HEK293 (cell line): ENCODE results near the gene AFG1L.

ENCODE experiments used
- CTCF ChIA-PET: fragments of 350-600 bp; formaldehyde crosslinking; extraction: SDS; loops from one replicate; lab custom pipeline; 2021; ENCODE audit warnings: antibody characterized with exemption; lab: Yijun Ruan, JAX
- POLR2A ChIA-PET: fragments of 300-600 bp; formaldehyde crosslinking; extraction: SDS; loops from one replicate; lab custom pipeline; 2020; ENCODE audit warnings: antibody characterized with exemption, inconsistent platforms; lab: Yijun Ruan, JAX
- H3K27ac ChIP-seq: fragments of 200-500 bp; sonication (Bioruptor generic); 2 replicates; pipeline ENCODE4 v1.5.1; 2014; ENCODE audit warnings: low read depth, low read length, control low read depth, inconsistent platforms; ENCODE audit errors: extremely low read depth
- H3K36me3 ChIP-seq, 2 experiments: fragments of 200-500 bp in 1 of 2; sonication (Bioruptor generic) in 1 of 2; 1 replicate in 1 of 2; 2 replicates in 1 of 2; pipeline ENCODE4 v1.5.1; 2014 to 2017; ENCODE audit warnings: inconsistent platforms in 2 of 2, low read length in 2 of 2; ENCODE audit not compliant: control insufficient read depth in 2 of 2, insufficient read depth in 1 of 2
- H3K4me1 ChIP-seq: fragments of 200-500 bp; sonication (Bioruptor generic); 2 replicates; pipeline ENCODE4 v1.5.1; 2014; ENCODE audit warnings: mild to moderate bottlenecking, low read length, inconsistent platforms; ENCODE audit not compliant: control insufficient read depth, insufficient read depth
- H3K4me3 ChIP-seq: 2 replicates; pipeline ENCODE4 v1.5.1; 2011; ENCODE audit warnings: low read depth, mild to moderate bottlenecking, control low read depth, low read length, moderate library complexity
- H3K9me3 ChIP-seq: fragments of 200-500 bp; sonication (Bioruptor generic); 2 replicates; pipeline ENCODE4 v1.5.1; 2014; ENCODE audit warnings: low read depth, low read length, inconsistent platforms; ENCODE audit not compliant: control insufficient read depth, insufficient read depth
- BCL11A ChIP-seq: fragments of 450-650 bp; formaldehyde crosslinking; IDR thresholded peaks from 2 replicates; pipeline ENCODE4 v1.5.1; 2016; ENCODE audit warnings: low read depth, missing biosample characterization, missing genetic modification characterization
- REST ChIP-seq: fragments of 450-650 bp; formaldehyde crosslinking; IDR thresholded peaks from 2 replicates; pipeline ENCODE4 v1.5.1; 2016; ENCODE audit warnings: missing biosample characterization, missing genetic modification characterization
- SP3 ChIP-seq: fragments of 450-650 bp; formaldehyde crosslinking; IDR thresholded peaks from 2 replicates; pipeline ENCODE4 v1.5.1; 2016; ENCODE audit warnings: missing biosample characterization, missing genetic modification characterization
- YY1 ChIP-seq: fragments of 450-650 bp; formaldehyde crosslinking; IDR thresholded peaks from 2 replicates; pipeline ENCODE4 v1.5.1; 2018; ENCODE audit warnings: missing biosample characterization, missing genetic modification characterization
- ZBTB48 ChIP-seq: fragments of 450-650 bp; formaldehyde crosslinking; IDR thresholded peaks from 2 replicates; pipeline ENCODE4 v1.5.1; 2016; ENCODE audit warnings: missing biosample characterization, missing genetic modification characterization
- ZBTB7A ChIP-seq: fragments of 450-650 bp; formaldehyde crosslinking; IDR thresholded peaks from 2 replicates; pipeline ENCODE4 v1.5.1; 2016; ENCODE audit warnings: low read depth, missing biosample characterization, missing genetic modification characterization
- ZNF155 ChIP-seq: fragments of 450-650 bp; formaldehyde crosslinking; IDR thresholded peaks from 2 replicates; pipeline ENCODE4 v1.5.1; 2016; ENCODE audit warnings: missing biosample characterization, missing genetic modification characterization
- ZNF16 ChIP-seq: fragments of 450-650 bp; formaldehyde crosslinking; IDR thresholded peaks from 2 replicates; pipeline ENCODE4 v1.5.1; 2016; ENCODE audit warnings: low read depth, missing biosample characterization, missing genetic modification characterization
- ZNF544 ChIP-seq: fragments of 450-650 bp; formaldehyde crosslinking; IDR thresholded peaks from 2 replicates; pipeline ENCODE4 v1.5.0; 2017; ENCODE audit warnings: missing biosample characterization, missing genetic modification characterization
- ZNF610 ChIP-seq: fragments of 450-650 bp; formaldehyde crosslinking; IDR thresholded peaks from 2 replicates; pipeline ENCODE4 v1.5.1; 2016; ENCODE audit warnings: missing biosample characterization, missing genetic modification characterization, borderline replicate concordance
- ZNF654 ChIP-seq: fragments of 450-650 bp; formaldehyde crosslinking; IDR thresholded peaks from 2 replicates; pipeline ENCODE4 v1.5.1; 2016; ENCODE audit warnings: low read depth, missing biosample characterization, missing genetic modification characterization
- ZNF76 ChIP-seq: fragments of 450-650 bp; formaldehyde crosslinking; IDR thresholded peaks from 2 replicates; pipeline ENCODE4; 2016; ENCODE audit warnings: low read depth, missing biosample characterization, missing genetic modification characterization, borderline replicate concordance
- ZNF768 ChIP-seq: fragments of 450-650 bp; formaldehyde crosslinking; IDR thresholded peaks from 2 replicates; pipeline ENCODE4 v1.5.1; 2018; ENCODE audit warnings: missing biosample characterization, mild to moderate bottlenecking, missing genetic modification characterization
- ZNF837 ChIP-seq: fragments of 450-650 bp; formaldehyde crosslinking; IDR thresholded peaks from 2 replicates; pipeline ENCODE4 v1.5.1; 2016; ENCODE audit warnings: missing biosample characterization, missing genetic modification characterization
- ZSCAN23 ChIP-seq: fragments of 450-650 bp; formaldehyde crosslinking; IDR thresholded peaks from 2 replicates; pipeline ENCODE4 v1.5.1; 2016; ENCODE audit warnings: missing biosample characterization, missing genetic modification characterization
- TF ChIP-seq, protein P1 (sequence below): fragments of 450-650 bp; formaldehyde crosslinking; IDR thresholded peaks from 2 replicates; pipeline ENCODE4 v1.5.1; 2017; ENCODE audit warnings: missing biosample characterization, missing genetic modification characterization
- TF ChIP-seq, protein P2 (sequence below): fragments of 450-650 bp; formaldehyde crosslinking; IDR thresholded peaks from 2 replicates; pipeline ENCODE4 v1.5.1; 2016; ENCODE audit warnings: missing biosample characterization, missing genetic modification characterization

Gene AFG1L

GRCh38 chr6:108247965-108248536, 46.8 kb upstream of the AFG1L start (continued):
- TF ChIP-seq, protein P1, sequence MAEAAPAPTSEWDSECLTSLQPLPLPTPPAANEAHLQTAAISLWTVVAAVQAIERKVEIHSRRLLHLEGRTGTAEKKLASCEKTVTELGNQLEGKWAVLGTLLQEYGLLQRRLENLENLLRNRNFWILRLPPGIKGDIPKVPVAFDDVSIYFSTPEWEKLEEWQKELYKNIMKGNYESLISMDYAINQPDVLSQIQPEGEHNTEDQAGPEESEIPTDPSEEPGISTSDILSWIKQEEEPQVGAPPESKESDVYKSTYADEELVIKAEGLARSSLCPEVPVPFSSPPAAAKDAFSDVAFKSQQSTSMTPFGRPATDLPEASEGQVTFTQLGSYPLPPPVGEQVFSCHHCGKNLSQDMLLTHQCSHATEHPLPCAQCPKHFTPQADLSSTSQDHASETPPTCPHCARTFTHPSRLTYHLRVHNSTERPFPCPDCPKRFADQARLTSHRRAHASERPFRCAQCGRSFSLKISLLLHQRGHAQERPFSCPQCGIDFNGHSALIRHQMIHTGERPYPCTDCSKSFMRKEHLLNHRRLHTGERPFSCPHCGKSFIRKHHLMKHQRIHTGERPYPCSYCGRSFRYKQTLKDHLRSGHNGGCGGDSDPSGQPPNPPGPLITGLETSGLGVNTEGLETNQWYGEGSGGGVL (tag by site-specific recombination): no peak
- TF ChIP-seq ZBTB48 (tag by site-specific recombination): no peak

DNA sequence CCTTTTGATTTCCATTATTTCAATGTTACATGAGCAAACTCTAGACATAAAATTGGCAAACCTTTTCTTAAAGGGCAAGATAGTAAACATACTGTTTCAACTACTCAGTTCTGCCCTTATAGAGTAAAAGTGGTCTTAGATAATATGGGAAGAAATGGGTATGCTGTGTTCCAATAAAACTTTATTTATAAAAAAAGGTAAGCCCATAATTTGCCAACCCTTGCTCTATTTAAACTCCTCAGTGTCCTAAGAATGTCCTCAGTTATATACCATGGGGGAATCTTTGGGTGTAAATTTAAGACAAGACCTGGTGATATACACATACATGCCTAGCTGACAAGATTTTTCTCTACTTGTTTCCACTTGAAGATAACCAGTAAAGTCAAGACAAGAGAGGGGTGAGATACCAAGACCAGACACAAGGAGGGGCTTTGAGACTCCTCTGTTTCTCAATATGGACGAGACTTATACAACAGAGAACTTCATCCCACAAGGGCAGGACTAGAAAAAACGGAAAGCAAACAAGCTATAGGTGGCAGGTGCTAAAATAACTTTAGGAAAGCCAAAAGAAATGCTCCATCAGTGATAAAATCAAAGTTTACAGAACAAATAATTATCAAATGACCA, 44.5 kb upstream of the AFG1L start:
- POLR2A ChIA-PET: interaction anchor here (0.7 kb wide), 1 partner anchor 9 kb away, joined by 3 read pairs; no protein-coding TSS in a partner anchor
- TF ChIP-seq ZNF544 (tag by site-specific recombination): no peak
- peak; percentile 19; the same call in 1 of the 2 replicates for TF ChIP-seq ZNF654 (tag by site-specific recombination)
- no peak overlapping the region for H3K4me3 ChIP-seq

GRCh38 chr6:108251252-108251651, 43.6 kb upstream of the AFG1L start:
- no peaks in the 10 kb centered on the region for H3K4me1 ChIP-seq
- TF ChIP-seq YY1 (tag by site-specific recombination) (no peak), ZNF654 (tag by site-specific recombination) (no peak), ZBTB7A (tag by site-specific recombination) (no peak), ZNF610 (tag by site-specific recombination) (no peak), ZNF155 (tag by site-specific recombination) (no peak), ZNF837 (tag by site-specific recombination) (no peak), REST (tag by site-specific recombination) (no peak), SP3 (tag by site-specific recombination) (no peak), BCL11A (tag by site-specific recombination) (no peak), ZNF16 (tag by site-specific recombination) (no peak), ZNF76 (tag by site-specific recombination) (no peak), ZSCAN23 (tag by site-specific recombination) (no peak), ZNF768 (tag by site-specific recombination) (no peak)
- TF ChIP-seq, protein P2, sequence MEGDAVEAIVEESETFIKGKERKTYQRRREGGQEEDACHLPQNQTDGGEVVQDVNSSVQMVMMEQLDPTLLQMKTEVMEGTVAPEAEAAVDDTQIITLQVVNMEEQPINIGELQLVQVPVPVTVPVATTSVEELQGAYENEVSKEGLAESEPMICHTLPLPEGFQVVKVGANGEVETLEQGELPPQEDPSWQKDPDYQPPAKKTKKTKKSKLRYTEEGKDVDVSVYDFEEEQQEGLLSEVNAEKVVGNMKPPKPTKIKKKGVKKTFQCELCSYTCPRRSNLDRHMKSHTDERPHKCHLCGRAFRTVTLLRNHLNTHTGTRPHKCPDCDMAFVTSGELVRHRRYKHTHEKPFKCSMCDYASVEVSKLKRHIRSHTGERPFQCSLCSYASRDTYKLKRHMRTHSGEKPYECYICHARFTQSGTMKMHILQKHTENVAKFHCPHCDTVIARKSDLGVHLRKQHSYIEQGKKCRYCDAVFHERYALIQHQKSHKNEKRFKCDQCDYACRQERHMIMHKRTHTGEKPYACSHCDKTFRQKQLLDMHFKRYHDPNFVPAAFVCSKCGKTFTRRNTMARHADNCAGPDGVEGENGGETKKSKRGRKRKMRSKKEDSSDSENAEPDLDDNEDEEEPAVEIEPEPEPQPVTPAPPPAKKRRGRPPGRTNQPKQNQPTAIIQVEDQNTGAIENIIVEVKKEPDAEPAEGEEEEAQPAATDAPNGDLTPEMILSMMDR (tag by site-specific recombination): no peak
- H3K9me3 ChIP-seq: no peaks in the 10 kb centered on the region
- no peak overlapping the region for H3K27ac ChIP-seq
- ChIA-PET POLR2A (interaction anchor here (0.7 to 1.5 kb wide), 2 partner anchors 8 to 10 kb away, joined by 3 read pairs; partner anchors contain the start of gene SNX3), CTCF (interaction anchor here (0.6 to 1.9 kb wide), 8 partner anchors 8 to 268 kb away, joined by 3 to 9 read pairs (median 4); no protein-coding TSS in a partner anchor)
- H3K36me3 ChIP-seq: peaks cover 11 to 13% of the 10 kb centered on the region in 2 experiments; a peak in 2 of 3 replicates
- no peak overlapping the region for H3K4me3 ChIP-seq

More for the DNA sequence above, 44.5 kb upstream of the AFG1L start:
- Histone ChIP-seq H3K9me3 (no peaks in the 10 kb centered on the region), H3K27ac (no peak overlapping the region), H3K4me1 (no peaks in the 10 kb centered on the region), H3K36me3 (peaks cover 5 to 8% of the 10 kb centered on the region in 2 experiments; a peak in 2 of 3 replicates)
- CTCF ChIA-PET: interaction anchor here (0.7 to 1.9 kb wide), 8 partner anchors 9 to 661 kb away, joined by 3 to 9 read pairs (median 4); no protein-coding TSS in a partner anchor
